Nephron progenitor cell (in vitro differentiated cells): ENCODE measurements around the gene HERC2.
A peak's percentile ranks its signal among the peaks of the same experiment; 100 is the strongest.

Experiments
- DNase-seq: peaks from one replicate; pipeline ENCODE4 v3.0.0; 2021
- H3K27ac Mint-ChIP-seq: 2 replicates; pipeline ENCODE4 v1.8.0; 2021; ENCODE audit warnings: mild to moderate bottlenecking, moderate library complexity, mixed read lengths
- H3K27me3 Mint-ChIP-seq: 2 replicates; pipeline ENCODE4 v1.8.0; 2021; ENCODE audit warnings: mild to moderate bottlenecking, low read depth, mixed read lengths; ENCODE audit not compliant: poor library complexity
- H3K36me3 Mint-ChIP-seq: 2 replicates; pipeline ENCODE4 v1.8.0; 2021; ENCODE audit warnings: low read depth, mixed read lengths
- H3K4me1 Mint-ChIP-seq: 2 replicates; pipeline ENCODE4 v1.8.0; 2021; ENCODE audit warnings: mixed read lengths
- H3K4me3 Mint-ChIP-seq: 2 replicates; pipeline ENCODE4 v1.8.0; 2021; ENCODE audit warnings: mild to moderate bottlenecking, moderate library complexity, mixed read lengths
- H3K9me3 Mint-ChIP-seq: 2 replicates; pipeline ENCODE4 v1.8.0; 2021; ENCODE audit warnings: mild to moderate bottlenecking, moderate library complexity, mixed read lengths
- CTCF ChIP-seq: fragments of 200-600 bp; sonication (generic); IDR thresholded peaks from 2 replicates; pipeline ENCODE4 v1.5.0; 2021; ENCODE audit warnings: antibody characterized with exemption

HERC2 gene

GRCh38 chr15:28112962-28113361, 209.0 kb downstream of the HERC2 start:
- TF ChIP-seq CTCF: no peak
- H3K4me1 Mint-ChIP-seq: peaks cover 15% of the 10 kb centered on the region
- H3K27ac Mint-ChIP-seq: no peak overlapping the region
- H3K27me3 Mint-ChIP-seq: peaks cover 5% of the 10 kb centered on the region
- no peak for DNase-seq
- H3K4me3 Mint-ChIP-seq: no peak overlapping the region
- H3K9me3 Mint-ChIP-seq: no peaks in the 10 kb centered on the region
- peaks cover 57% of the 10 kb centered on the region for H3K36me3 Mint-ChIP-seq

GRCh38 chr15:28112101-28112760, 209.7 kb downstream of the HERC2 start:
- no peak overlapping the region for H3K4me3 Mint-ChIP-seq
- H3K9me3 Mint-ChIP-seq: no peaks in the 10 kb centered on the region
- peaks cover 14% of the 10 kb centered on the region for H3K4me1 Mint-ChIP-seq
- peaks cover 50% of the 10 kb centered on the region for H3K36me3 Mint-ChIP-seq
- TF ChIP-seq CTCF: no peak
- H3K27ac Mint-ChIP-seq: no peak overlapping the region
- H3K27me3 Mint-ChIP-seq: peaks cover 7% of the 10 kb centered on the region
- no peak for DNase-seq

- DNase-seq: no peak
- Mint-ChIP-seq H3K4me1 (peaks cover 15% of the 10 kb centered on the region), H3K27me3 (peaks cover 10% of the 10 kb centered on the region), H3K4me3 (no peak overlapping the region), H3K36me3 (peaks cover 49% of the 10 kb centered on the region), H3K27ac (peak overlapping the region; percentile 23), H3K9me3 (no peaks in the 10 kb centered on the region)
- no peak for TF ChIP-seq CTCF
Observed at GRCh38 chr15:28111543-28111942, 210.4 kb downstream of the HERC2 start.

- no peaks in the 10 kb centered on the region for H3K9me3 Mint-ChIP-seq
- peaks cover 17% of the 10 kb centered on the region for H3K27me3 Mint-ChIP-seq
- DNase-seq: no peak
- H3K27ac Mint-ChIP-seq: no peak overlapping the region
- peaks cover 20% of the 10 kb centered on the region for H3K4me1 Mint-ChIP-seq
- no peak overlapping the region for H3K4me3 Mint-ChIP-seq
- TF ChIP-seq CTCF: no peak
- peaks cover 44% of the 10 kb centered on the region for H3K36me3 Mint-ChIP-seq
Observed at GRCh38 chr15:28110481-28110881, 211.5 kb downstream of the HERC2 start.

- H3K36me3 Mint-ChIP-seq: peaks cover 41% of the 10 kb centered on the region
- no peak for DNase-seq
- H3K27me3 Mint-ChIP-seq: peaks cover 18% of the 10 kb centered on the region
- H3K4me1 Mint-ChIP-seq: peaks cover 20% of the 10 kb centered on the region
- no peaks in the 10 kb centered on the region for H3K9me3 Mint-ChIP-seq
- H3K27ac Mint-ChIP-seq: no peak overlapping the region
- no peak for TF ChIP-seq CTCF
- H3K4me3 Mint-ChIP-seq: no peak overlapping the region
Observed at GRCh38 chr15:28109626-28110455, 212.1 kb downstream of the HERC2 start.

- Mint-ChIP-seq H3K36me3 (peaks cover 34% of the 10 kb centered on the region), H3K27me3 (peaks cover 29% of the 10 kb centered on the region), H3K4me1 (peaks cover 27% of the 10 kb centered on the region), H3K9me3 (no peaks in the 10 kb centered on the region), H3K4me3 (peak overlapping the region; percentile 56), H3K27ac (no peak overlapping the region)
- no peak for TF ChIP-seq CTCF
- DNase-seq: no peak
Observed at GRCh38 chr15:28107904-28108275, 214.1 kb downstream of the HERC2 start.
